Lung (tissue), 12 donors: ENCODE results near the gene TM7SF3. TPM values are rescaled to one million over a fixed set of nuclear protein-coding genes. Genes with fewer than 3 reads are reported as not detected.

Experiments used
- ATAC-seq: fragments of 200-7000 bp; cut with Tn5 transposase; one replicate; pipeline ENCODE4 v1.9.1; 2020; ENCODE audit warnings: moderate number of reproducible peaks; ENCODE audit not compliant: insufficient read depth, low FRiP score
- DNase-seq, 3 donors: peaks; one replicate each; pipeline ENCODE4 v3.0.0-alpha.2; 2013 to 2017
- H3K27ac ChIP-seq, 2 donors: one replicate each; pipeline ENCODE4 v1.5.1; 2013; ENCODE audit warnings: mild to moderate bottlenecking in 2 of 2, moderate library complexity in 2 of 2, control low read depth in 1 of 2, inconsistent platforms in 1 of 2, low read depth in 1 of 2, low read length in 1 of 2
- H3K27me3 ChIP-seq, 3 donors: one replicate each; pipeline ENCODE4 v1.5.1; 2013; ENCODE audit warnings: low read length in 2 of 3; ENCODE audit not compliant: control insufficient read depth in 3 of 3, insufficient read depth in 3 of 3
- H3K36me3 ChIP-seq, 4 donors: one replicate each; pipeline ENCODE4 v1.5.1; 2013; ENCODE audit warnings: low read length in 4 of 4, mild to moderate bottlenecking in 1 of 4, moderate library complexity in 1 of 4; ENCODE audit not compliant: control insufficient read depth in 4 of 4, insufficient read depth in 4 of 4
- H3K4me1 ChIP-seq, 5 donors: one replicate each; pipeline ENCODE4 v1.5.1; 2013; ENCODE audit warnings: low read length in 5 of 5, mild to moderate bottlenecking in 2 of 5, moderate library complexity in 1 of 5; ENCODE audit not compliant: control insufficient read depth in 5 of 5, insufficient read depth in 5 of 5
- H3K4me3 ChIP-seq: one replicate; pipeline ENCODE4 v1.5.1; 2013; ENCODE audit warnings: mild to moderate bottlenecking, control low read depth, moderate library complexity
- H3K9ac ChIP-seq, 2 donors: one replicate each; pipeline ENCODE4 v1.5.1; 2013; ENCODE audit warnings: low read length in 2 of 2, control low read depth in 1 of 2; ENCODE audit not compliant: insufficient read depth in 1 of 2
- H3K9me3 ChIP-seq, 4 donors: one replicate each; pipeline ENCODE4 v1.5.1; 2013; ENCODE audit warnings: low read length in 3 of 4, mild to moderate bottlenecking in 1 of 4, moderate library complexity in 1 of 4; ENCODE audit not compliant: control insufficient read depth in 4 of 4, insufficient read depth in 3 of 4
- CTCF ChIP-seq: IDR thresholded peaks from 2 replicates; pipeline ENCODE4 v1.5.1; 2012; ENCODE audit warnings: mild to moderate bottlenecking; ENCODE audit errors: control extremely low read depth, extremely low read depth
- WGBS, 2 donors: extraction: QIAGEN DNeasy Blood & Tissue Kit; methylation state at CpG; one replicate each; pipeline ENCODE4 v1.1.7; 2013; 5-methylcytosine and 5-hydroxymethylcytosine counted together
- polyA plus RNA-seq, 2 donors: library from polyadenylated mRNA; stranded (reverse); fragments of 200-250 nt; gene quantifications; one replicate each; pipeline ENCODE4 v1.2.1, GENCODE V29; 2013
- total RNA-seq, 2 donors: library from RNA; depleted of rRNA in 1 of 2; stranded (reverse); fragments of >200 nt in 1 of 2; gene quantifications; one replicate each; pipeline ENCODE4 v1.2.1, GENCODE V29; 2014 to 2021
- donor health status: control.
- donor health status: control.
- donor health status: Bipolar disorder and iron deficiency.
- donor health status: healthy.
- donor health status: DM: yes; HTN: yes; CAD: no.

TM7SF3 gene
- total and polyA plus RNA-seq, 4 donors = 28.4 to 60.4 (median 45.8) TPM

GRCh38 chr12:26938701-26939062, 75.5 kb downstream of the TM7SF3 start:
- WGBS, 2 donors = 0% methylated on average over 28 of the region's 28 CpGs
- peaks cover 0 to 39% (median 4%) of the 10 kb centered on the region in 5 donors for H3K4me1 ChIP-seq
- TF ChIP-seq CTCF = no peak

GRCh38 chr12:26937863-26938700, 76.1 kb downstream of the TM7SF3 start, which contains the start of the genes FGFR1OP2 and INTS13:
FGFR1OP2 (plus strand) TSS chr12:26938470; CDS start chr12:26954159, 15,689 bp downstream.
INTS13 (minus strand) TSS chr12:26937981; CDS start chr12:26936803, 1,178 bp downstream.
- H3K9me3 ChIP-seq = no peaks in the 10 kb centered on the region
- H3K9ac ChIP-seq = peak within 1 kb of the TSS; percentile 87 to 97
- DNase-seq (peak; percentile 99 to 100 (median 100)), ATAC-seq (peak; percentile 98)
- no peak for TF ChIP-seq CTCF
- WGBS, 2 donors = 0% methylated on average over 65 to 69 of the region's 69 CpGs
- H3K4me1 ChIP-seq = peaks cover 0 to 39% (median 4%) of the 10 kb centered on the region in 5 donors
- H3K36me3 ChIP-seq = peaks cover 0 to 3% (median 1%) of the 10 kb centered on the region in 4 donors
- peak within 1 kb of the TSS; percentile 87 for H3K4me3 ChIP-seq
- H3K27me3 ChIP-seq = no peaks in the 10 kb centered on the region
- peak within 1 kb of the TSS; percentile 80 to 98 for H3K27ac ChIP-seq

More at GRCh38 chr12:26938701-26939062, 75.5 kb downstream of the TM7SF3 start:
- ATAC-seq = no peak
- DNase-seq = no peak
- peak overlapping the region; percentile 87 to 97 for H3K9ac ChIP-seq
- peak overlapping the region; percentile 80 to 98 for H3K27ac ChIP-seq
- peaks cover 0 to 3% (median 0%) of the 10 kb centered on the region in 4 donors for H3K36me3 ChIP-seq
- no peaks in the 10 kb centered on the region for H3K27me3 ChIP-seq
- no peaks in the 10 kb centered on the region for H3K9me3 ChIP-seq
- peak overlapping the region; percentile 87 for H3K4me3 ChIP-seq

- DNase-seq (no peak), ATAC-seq (no peak)
- WGBS, 2 donors = 0% methylated on average over 10 of the region's 10 CpGs
- no peak for TF ChIP-seq CTCF
- Histone ChIP-seq H3K36me3 (peaks cover 0 to 4% (median 3%) of the 10 kb centered on the region in 4 donors), H3K9me3 (no peaks in the 10 kb centered on the region), H3K9ac (peak overlapping the region; percentile 83 to 87), H3K4me3 (peak overlapping the region; percentile 83), H3K4me1 (peaks cover 0 to 39% (median 4%) of the 10 kb centered on the region in 5 donors), H3K27me3 (no peaks in the 10 kb centered on the region), H3K27ac (peak overlapping the region; percentile 80 to 98)
These were observed 76.7 kb downstream of the TM7SF3 start for GRCh38 chr12:26937443-26937862.
